ENCODE data around the gene TIMM13. TPM values are rescaled to one million over a fixed set of nuclear protein-coding genes. Genes with fewer than 3 reads are reported as not detected.

TIMM13 gene
- polyA plus RNA-seq, 2 of the 4 experiments (the other 2 are of a cell fraction): 24.7 to 81.2 TPM

- no peak for TF ChIP-seq HES2 (IDR thresholded peaks at IDR 0.05)
- no peak for TF ChIP-seq REST (IDR thresholded peaks at IDR 0.05)
- TF ChIP-seq POLR2AphosphoS2 (conservative IDR thresholded peaks at IDR 0.05; ENCODE audit: low read length): no peak
- TF ChIP-seq CHD2 (IDR thresholded peaks at IDR 0.05; ENCODE audit: low read length, partially characterized antibody): no peak
- no peak for TF ChIP-seq HOXB13 (CRISPR knock-in tag; IDR thresholded peaks at IDR 0.05; ENCODE audit: low read depth)
Measured at GRCh38 chr19:2423915-2424685, 3.3 kb downstream of the TIMM13 start (continued).

GRCh38 chr19:2423071-2423914, 4.1 kb downstream of the TIMM13 start:
- ChIA-PET POLR2A (no interaction called here), CTCF (interaction anchor here (0.6 to 1.1 kb wide), 4 partner anchors 30 to 574 kb away, joined by 3 read pairs; no protein-coding TSS in a partner anchor)
- TF ChIP-seq MAFK (IDR thresholded peaks at IDR 0.05; ENCODE audit: partially characterized antibody): no peak
- TF ChIP-seq E2F6 (IDR thresholded peaks at IDR 0.05; ENCODE audit: borderline replicate concordance, low read depth): no peak
- TF ChIP-seq EP300 (IDR thresholded peaks at IDR 0.05): no peak
- TF ChIP-seq RNF2 (IDR thresholded peaks at IDR 0.05; ENCODE audit: borderline replicate concordance, low read depth): no peak
- Histone ChIP-seq H3K9me3 (no peaks in the 10 kb centered on the region), H3K4me2 (no peak overlapping the region), H3K4me1 (peaks cover 15% of the 10 kb centered on the region; the same call in 2 of the 3 replicates), H3K27ac (no peak overlapping the region), H3K4me3 (no peak overlapping the region)
- WGBS (ENCODE audit: missing lambda C conversion rate): 91% methylated on average over 9 of the region's 19 CpGs
- DNase-seq (ENCODE audit: low read depth in 1 of 2, low spot score in 1 of 2) (no peak), FAIRE-seq (no peak), ATAC-seq (no peak)

GRCh38 chr19:2421581-2422306, 5.6 kb downstream of the TIMM13 start:
- peaks cover 10% of the 10 kb centered on the region; the same call in 2 of the 3 replicates for H3K4me1 ChIP-seq
- no peak for ATAC-seq
- CTCF ChIA-PET: no interaction called here
- DNase-seq (ENCODE audit: low read depth in 1 of 2, low spot score in 1 of 2): no peak
- FAIRE-seq: no peak
- no peaks in the 10 kb centered on the region for H3K9me3 ChIP-seq
- no peak overlapping the region for H3K4me3 ChIP-seq
- WGBS (ENCODE audit: missing lambda C conversion rate): 91% methylated on average over 11 of the region's 23 CpGs
- no peak overlapping the region for H3K4me2 ChIP-seq
- H3K27ac ChIP-seq: no peak overlapping the region
- POLR2A ChIA-PET: no interaction called here
- TF ChIP-seq RARB (CRISPR knock-in tag; IDR thresholded peaks at IDR 0.05) (no peak), FOSL2 (IDR thresholded peaks at IDR 0.05) (no peak), FOSL2 (CRISPR knock-in tag; IDR thresholded peaks at IDR 0.05) (no peak), RCOR1 (IDR thresholded peaks at IDR 0.05; ENCODE audit: low read depth, low read length) (no peak), ELK1 (IDR thresholded peaks at IDR 0.05; ENCODE audit: low read depth, low read length) (no peak), ZSCAN20 (CRISPR knock-in tag; IDR thresholded peaks at IDR 0.05) (no peak), CTCF (IDR thresholded peaks at IDR 0.05) (no peak), MAFK (IDR thresholded peaks at IDR 0.05; ENCODE audit: partially characterized antibody) (no peak)
